OCI-LY1 (cell line): ENCODE results near the gene ME3.
"Not testable (repeated sequence)": the region's sequence is repeated elsewhere in the genome, so short reads cannot be mapped to it uniquely, and the experiment has no call there.

ENCODE experiments used
- H2AFZ ChIP-seq: fragments of 200-600 bp; sonication (generic), shearing (Covaris generic); 2 replicates; pipeline ENCODE4 v1.6.0; 2014; ENCODE audit warnings: antibody characterized with exemption, mild to moderate bottlenecking, low read length
- H3F3A ChIP-seq: fragments of 200-600 bp; sonication (generic), shearing (Covaris generic); 2 replicates; pipeline ENCODE4 v1.6.0; 2014; ENCODE audit warnings: mild to moderate bottlenecking, antibody characterized with exemption, low read length, moderate library complexity; ENCODE audit not compliant: insufficient read depth
- H3K27ac ChIP-seq: fragments of 200-600 bp; sonication (generic); 2 replicates; pipeline ENCODE4 v1.5.1; 2014; ENCODE audit warnings: low read length, mixed run types, mild to moderate bottlenecking, low read depth; ENCODE audit not compliant: poor library complexity, severe bottlenecking
- H3K27me3 ChIP-seq: fragments of 200-600 bp; sonication (generic); 2 replicates; pipeline ENCODE4 v1.6.0; 2014; ENCODE audit warnings: antibody characterized with exemption, mild to moderate bottlenecking, low read length, moderate library complexity; ENCODE audit not compliant: insufficient read depth
- H3K36me3 ChIP-seq: fragments of 200-600 bp; sonication (generic); 2 replicates; pipeline ENCODE4 v1.6.1; 2014; ENCODE audit warnings: mild to moderate bottlenecking, antibody characterized with exemption, low read length, moderate library complexity, mixed read lengths; ENCODE audit not compliant: insufficient read depth
- H3K4me1 ChIP-seq: fragments of 200-600 bp; sonication (generic); 2 replicates; pipeline ENCODE4 v1.5.1; 2014; ENCODE audit warnings: mild to moderate bottlenecking, low read length, moderate library complexity; ENCODE audit not compliant: insufficient read depth, severe bottlenecking
- H3K4me2 ChIP-seq: fragments of 200-600 bp; sonication (generic), shearing (Covaris generic); 2 replicates; pipeline ENCODE4 v1.6.1; 2014; ENCODE audit warnings: low read length
- H3K4me3 ChIP-seq: fragments of 200-600 bp; sonication (generic); 2 replicates; pipeline ENCODE4 v1.5.1; 2014; ENCODE audit warnings: low read length, low read depth, mild to moderate bottlenecking, mixed read lengths; ENCODE audit not compliant: poor library complexity, severe bottlenecking
- H3K79me2 ChIP-seq: fragments of 200-600 bp; shearing (Covaris generic); 2 replicates; pipeline ENCODE4 v1.6.1; 2016; ENCODE audit warnings: mixed run types, low read length, mixed read lengths; ENCODE audit not compliant: insufficient read depth
- H3K9ac ChIP-seq: fragments of 200-600 bp; sonication (generic), shearing (Covaris generic); 2 replicates; pipeline ENCODE4 v1.6.1; 2014; ENCODE audit warnings: mild to moderate bottlenecking, low read length, mixed read lengths
- H3K9me2 ChIP-seq: fragments of 200-600 bp; sonication (generic), shearing (Covaris generic); 2 replicates; pipeline ENCODE4 v1.6.1; 2014; ENCODE audit warnings: low read depth, mild to moderate bottlenecking, low read length, mixed read lengths
- H3K9me3 ChIP-seq: fragments of 200-600 bp; shearing (Covaris generic); 2 replicates; pipeline ENCODE4 v1.6.1; 2014; ENCODE audit warnings: low read length, mixed read lengths
- H4K20me1 ChIP-seq: fragments of 200-600 bp; sonication (generic), shearing (Covaris generic); 2 replicates; pipeline ENCODE4 v1.6.0; 2016; ENCODE audit warnings: mild to moderate bottlenecking, low read length; ENCODE audit not compliant: insufficient read depth
- CTCF ChIP-seq: fragments of 200-600 bp; sonication (generic), shearing (Covaris generic); IDR thresholded peaks from 2 replicates; pipeline ENCODE4 v1.5.1; 2017; ENCODE audit warnings: mild to moderate bottlenecking, antibody characterized with exemption, low read length, moderate library complexity, mixed read lengths
- EZH2 ChIP-seq: fragments of 200-600 bp; sonication (generic), shearing (Covaris generic); IDR thresholded peaks from 2 replicates; pipeline ENCODE4 v1.8.0; 2017; ENCODE audit warnings: borderline replicate concordance, mixed run types, mild to moderate bottlenecking, antibody characterized with exemption, low read length, moderate library complexity, mixed read lengths

Gene ME3

GRCh38 chr11:86523738-86524619 is 148.4 kb downstream of the ME3 start:
- Histone ChIP-seq H3K27me3 (no peaks in the 10 kb centered on the region; the same call in 1 of the 2 replicates), H3K27ac (no peak overlapping the region), H4K20me1 (no peaks in the 10 kb centered on the region), H3K4me3 (no peak overlapping the region), H3K4me2 (no peak overlapping the region), H3K9me2 (no peaks in the 10 kb centered on the region), H2AFZ (no peak overlapping the region), H3K4me1 (no peaks in the 10 kb centered on the region), H3K9ac (no peak overlapping the region), H3K79me2 (no peaks in the 10 kb centered on the region), H3F3A (no peaks in the 10 kb centered on the region), H3K36me3 (no peaks in the 10 kb centered on the region), H3K9me3 (no peaks in the 10 kb centered on the region)
- TF ChIP-seq CTCF (no peak), EZH2 (no peak)

- H3F3A ChIP-seq, H2AFZ ChIP-seq, H3K4me2 ChIP-seq, H3K9me2 ChIP-seq, H3K9ac ChIP-seq, H3K27me3 ChIP-seq, H3K27ac ChIP-seq, H3K4me3 ChIP-seq, H3K79me2 ChIP-seq, H3K4me1 ChIP-seq, H3K9me3 ChIP-seq, H3K36me3 ChIP-seq, H4K20me1 ChIP-seq: not testable (repeated sequence)
These were observed 149.9 kb downstream of the ME3 start for GRCh38 chr11:86522512-86522911.

- no peaks in the 10 kb centered on the region for H3K36me3 ChIP-seq
- H3K9ac ChIP-seq: no peak overlapping the region
- H4K20me1 ChIP-seq: no peaks in the 10 kb centered on the region
- H3K4me1 ChIP-seq: no peaks in the 10 kb centered on the region
- no peaks in the 10 kb centered on the region for H3K9me2 ChIP-seq
- no peaks in the 10 kb centered on the region for H3F3A ChIP-seq
- H3K27ac ChIP-seq: no peak overlapping the region
- no peak for TF ChIP-seq EZH2
- TF ChIP-seq CTCF: no peak
- no peaks in the 10 kb centered on the region for H3K79me2 ChIP-seq
- H3K27me3 ChIP-seq: no peaks in the 10 kb centered on the region; the same call in 1 of the 2 replicates
- no peak overlapping the region for H2AFZ ChIP-seq
- H3K4me3 ChIP-seq: no peak overlapping the region
- H3K4me2 ChIP-seq: no peak overlapping the region
- no peaks in the 10 kb centered on the region for H3K9me3 ChIP-seq
These were observed 153.1 kb downstream of the ME3 start for GRCh38 chr11:86519064-86519911.
